ENCODE data around the gene ANKRD33B.

ANKRD33B gene

GRCh38 chr5:10695055-10695649 is 131.3 kb downstream of the ANKRD33B start:
- peak; percentile 67 for TF ChIP-seq CTCF (IDR thresholded peaks at IDR 0.05)
- no peak for DNase-seq (ENCODE audit: low spot score)
- Histone ChIP-seq H3K27ac (no peak overlapping the region), H3K4me3 (peak overlapping the region; percentile 23)

- H3K4me3 ChIP-seq = no peak overlapping the region
- TF ChIP-seq CTCF (IDR thresholded peaks at IDR 0.05) = no peak
- no peak for DNase-seq (ENCODE audit: low spot score)
- H3K27ac ChIP-seq = no peak overlapping the region
Measured at GRCh38 chr5:10695759-10696543, 132.1 kb downstream of the ANKRD33B start.

GRCh38 chr5:10699281-10699874 is 135.5 kb downstream of the ANKRD33B start:
- Histone ChIP-seq H3K4me3 (no peak overlapping the region), H3K27ac (no peak overlapping the region)
- DNase-seq (ENCODE audit: low spot score) = no peak
- TF ChIP-seq CTCF (IDR thresholded peaks at IDR 0.05) = no peak

GRCh38 chr5:10699987-10700386 is 136.1 kb downstream of the ANKRD33B start:
- no peak for DNase-seq (ENCODE audit: low spot score)
- Histone ChIP-seq H3K4me3 (no peak overlapping the region), H3K27ac (no peak overlapping the region)
- no peak for TF ChIP-seq CTCF (IDR thresholded peaks at IDR 0.05)

- no peak for DNase-seq (ENCODE audit: low spot score)
- Histone ChIP-seq H3K27ac (no peak overlapping the region), H3K4me3 (no peak overlapping the region)
- TF ChIP-seq CTCF (IDR thresholded peaks at IDR 0.05) = no peak
Measured at GRCh38 chr5:10700516-10700915, 136.6 kb downstream of the ANKRD33B start.

- DNase-seq (ENCODE audit: low spot score) = no peak
- TF ChIP-seq CTCF (IDR thresholded peaks at IDR 0.05) = peak; percentile 39
- peak overlapping the region; percentile 37 for H3K4me3 ChIP-seq
- peak overlapping the region; percentile 21 to 80 for H3K27ac ChIP-seq
Measured at GRCh38 chr5:10701567-10702039, 137.7 kb downstream of the ANKRD33B start.

All from coronary artery (tissue), 2 donors.